ENCODE results near the gene TMEM270.
A peak's percentile ranks its signal among the peaks of the same experiment; 100 is the strongest.

Gene TMEM270

GRCh38 chr7:73828972-73829371 lies 32.0 kb upstream of the TMEM270 start:
- no peak for TF ChIP-seq CTCF (IDR thresholded peaks at IDR 0.05; ENCODE audit: control insufficient read depth, extremely low read depth, insufficient read depth)
- no peak for DNase-seq (ENCODE audit: low read depth)
- no peak overlapping the region for H3K4me3 ChIP-seq (ENCODE audit: low read depth, low read length)

DNA sequence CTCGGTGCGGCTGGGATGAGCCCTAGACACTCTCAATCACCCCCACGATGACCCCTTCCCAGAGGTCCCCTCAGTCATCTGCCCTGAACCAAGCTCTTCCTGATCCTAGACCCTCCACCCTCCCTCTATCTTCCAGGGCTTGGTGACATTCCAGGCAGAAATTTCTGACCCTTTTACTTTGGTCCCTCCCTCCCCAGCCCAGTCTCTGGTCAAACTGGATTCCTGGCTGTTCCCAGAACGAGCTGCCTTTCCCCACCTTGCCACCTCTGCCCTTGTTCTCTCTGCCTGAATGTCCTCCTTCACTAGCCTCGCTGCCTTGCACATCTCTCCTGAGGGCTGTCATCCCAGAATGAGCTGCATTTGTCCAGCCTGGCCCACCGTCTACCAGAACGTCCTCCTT lies 31.5 kb upstream of the TMEM270 start:
- no peak for DNase-seq (ENCODE audit: low read depth)
- no peak for TF ChIP-seq CTCF (IDR thresholded peaks at IDR 0.05; ENCODE audit: control insufficient read depth, extremely low read depth, insufficient read depth)
- no peak overlapping the region for H3K4me3 ChIP-seq (ENCODE audit: low read depth, low read length)

DNA sequence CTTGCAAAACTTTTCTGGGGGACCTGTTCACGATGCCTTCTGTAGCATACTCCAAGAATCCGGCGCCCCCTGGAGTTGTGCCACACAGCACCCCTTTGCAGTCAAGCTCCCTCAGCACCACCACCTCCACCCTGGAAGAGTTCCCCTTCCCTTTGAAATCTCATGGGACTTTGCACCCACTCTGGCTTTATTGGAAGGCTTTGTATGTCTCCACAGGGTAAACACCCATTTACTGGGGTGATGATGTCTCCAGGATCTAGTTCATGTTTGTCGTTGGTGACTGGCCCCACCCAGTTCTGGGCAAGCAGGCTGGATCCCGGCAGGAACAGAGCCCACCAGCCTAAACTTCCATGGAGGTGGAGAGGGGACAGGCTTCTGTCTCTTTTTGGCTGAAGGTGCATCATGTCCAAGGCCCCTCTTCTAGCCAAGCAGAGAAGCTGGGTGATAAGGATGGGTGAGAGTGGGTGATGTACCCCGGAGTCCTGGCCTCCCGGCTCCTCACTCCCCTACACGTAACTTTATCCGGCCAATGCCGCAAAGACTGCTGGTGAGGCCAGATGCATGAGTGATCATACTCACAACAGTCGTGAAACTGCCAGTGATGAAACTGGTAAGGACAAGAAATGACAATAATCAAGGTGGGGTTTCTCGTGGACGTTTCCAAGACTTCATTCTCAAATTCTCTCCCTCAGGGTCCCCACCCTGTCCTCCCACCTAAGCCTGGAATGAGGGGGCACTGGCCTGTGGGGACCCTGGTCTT lies 30.9 kb upstream of the TMEM270 start:
- no peak for TF ChIP-seq CTCF (IDR thresholded peaks at IDR 0.05; ENCODE audit: control insufficient read depth, extremely low read depth, insufficient read depth)
- peak overlapping the region; percentile 93 for H3K4me3 ChIP-seq (ENCODE audit: low read depth, low read length)
- no peak for DNase-seq (ENCODE audit: low read depth)

DNA sequence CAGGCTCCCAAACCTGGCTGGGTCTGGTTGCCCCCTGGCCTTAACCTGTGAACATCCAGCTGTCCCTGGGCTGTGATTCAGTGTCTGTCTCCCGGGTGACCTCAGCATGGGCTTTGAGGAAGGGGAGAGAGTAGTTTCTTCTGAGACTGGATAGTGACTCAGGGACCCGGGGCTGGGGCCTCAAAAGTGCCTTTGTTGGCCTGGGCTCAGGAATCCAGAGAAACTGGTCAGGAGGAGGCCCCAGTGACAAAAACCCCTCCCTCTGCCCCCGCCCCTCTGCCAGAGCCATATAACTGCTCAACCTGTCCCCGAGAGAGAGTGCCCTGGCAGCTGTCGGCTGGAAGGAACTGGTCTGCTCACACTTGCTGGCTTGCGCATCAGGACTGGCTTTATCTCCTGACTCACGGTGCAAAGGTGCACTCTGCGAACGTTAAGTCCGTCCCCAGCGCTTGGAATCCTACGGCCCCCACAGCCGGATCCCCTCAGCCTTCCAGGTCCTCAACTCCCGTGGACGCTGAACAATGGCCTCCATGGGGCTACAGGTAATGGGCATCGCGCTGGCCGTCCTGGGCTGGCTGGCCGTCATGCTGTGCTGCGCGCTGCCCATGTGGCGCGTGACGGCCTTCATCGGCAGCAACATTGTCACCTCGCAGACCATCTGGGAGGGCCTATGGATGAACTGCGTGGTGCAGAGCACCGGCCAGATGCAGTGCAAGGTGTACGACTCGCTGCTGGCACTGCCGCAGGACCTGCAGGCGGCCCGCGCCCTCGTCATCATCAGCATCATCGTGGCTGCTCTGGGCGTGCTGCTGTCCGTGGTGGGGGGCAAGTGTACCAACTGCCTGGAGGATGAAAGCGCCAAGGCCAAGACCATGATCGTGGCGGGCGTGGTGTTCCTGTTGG lies 30.0 kb upstream of the TMEM270 start, which contains the start of gene CLDN4:
Gene CLDN4, plus strand, starts transcription at position 316 of the 903 bp plus-strand sequence. Its CDS starts 206 bp downstream, at position 522.
- no peak for TF ChIP-seq CTCF (IDR thresholded peaks at IDR 0.05; ENCODE audit: control insufficient read depth, extremely low read depth, insufficient read depth)
- H3K4me3 ChIP-seq (ENCODE audit: low read depth, low read length) = peak within 1 kb of the TSS; percentile 93
- DNase-seq (ENCODE audit: low read depth) = peak; percentile 92

DNA sequence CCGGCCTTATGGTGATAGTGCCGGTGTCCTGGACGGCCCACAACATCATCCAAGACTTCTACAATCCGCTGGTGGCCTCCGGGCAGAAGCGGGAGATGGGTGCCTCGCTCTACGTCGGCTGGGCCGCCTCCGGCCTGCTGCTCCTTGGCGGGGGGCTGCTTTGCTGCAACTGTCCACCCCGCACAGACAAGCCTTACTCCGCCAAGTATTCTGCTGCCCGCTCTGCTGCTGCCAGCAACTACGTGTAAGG lies 29.4 kb upstream of the TMEM270 start:
- H3K4me3 ChIP-seq (ENCODE audit: low read depth, low read length) = peak overlapping the region; percentile 93
- DNase-seq (ENCODE audit: low read depth) = no peak
- no peak for TF ChIP-seq CTCF (IDR thresholded peaks at IDR 0.05; ENCODE audit: control insufficient read depth, extremely low read depth, insufficient read depth)

GRCh38 chr7:73831834-73832651 lies 28.9 kb upstream of the TMEM270 start:
- no peak for TF ChIP-seq CTCF (IDR thresholded peaks at IDR 0.05; ENCODE audit: control insufficient read depth, extremely low read depth, insufficient read depth)
- DNase-seq (ENCODE audit: low read depth) = peak; percentile 90

More at GRCh38 chr7:73831834-73832651, 28.9 kb upstream of the TMEM270 start:
- peak overlapping the region; percentile 93 for H3K4me3 ChIP-seq (ENCODE audit: low read depth, low read length)

Data from LNCaP clone FGC (cell line).